GM18517 (cell line): ENCODE measurements around the gene SLC24A1.
"Not testable (repeated sequence)": the region's sequence is repeated elsewhere in the genome, so short reads cannot be mapped to it uniquely, and the experiment has no call there.

Source experiments
- ATAC-seq: cut with Tn5 transposase; IDR thresholded peaks from one replicate; pipeline ENCODE4 v1.9.1; 2021; ENCODE audit warnings: mild to moderate bottlenecking, moderate library complexity; ENCODE audit not compliant: unreplicated experiment

Gene SLC24A1

GRCh38 chr15:65615887-65616286 lies 5.9 kb upstream of the SLC24A1 start:
- not testable (repeated sequence) for ATAC-seq

- no peak for ATAC-seq
These were observed 3.1 kb upstream of the SLC24A1 start for GRCh38 chr15:65618560-65619109.

GRCh38 chr15:65619626-65620290 lies 2.0 kb upstream of the SLC24A1 start:
- no peak for ATAC-seq

- ATAC-seq: no peak
These were observed 905 bp upstream of the SLC24A1 start for GRCh38 chr15:65620833-65621232.

GRCh38 chr15:65623103-65623502 lies 1.4 kb downstream of the SLC24A1 start:
- no peak for ATAC-seq

GRCh38 chr15:65626856-65627255 lies 5.1 kb downstream of the SLC24A1 start:
- ATAC-seq: no peak

- ATAC-seq: no peak
These were observed 7.8 kb downstream of the SLC24A1 start for GRCh38 chr15:65629548-65629947.

- peak; percentile 82 for ATAC-seq
These were observed 9.0 kb downstream of the SLC24A1 start for GRCh38 chr15:65630760-65631159.

- ATAC-seq: peak; percentile 40
These were observed 9.8 kb downstream of the SLC24A1 start for GRCh38 chr15:65631503-65631902.

GRCh38 chr15:65632780-65633375 lies 11.1 kb downstream of the SLC24A1 start:
- ATAC-seq: no peak

GRCh38 chr15:65633752-65634151 lies 12.0 kb downstream of the SLC24A1 start:
- no peak for ATAC-seq

GRCh38 chr15:65634356-65634755 lies 12.6 kb downstream of the SLC24A1 start:
- ATAC-seq: no peak

GRCh38 chr15:65638109-65638508 lies 16.4 kb downstream of the SLC24A1 start:
- no peak for ATAC-seq

GRCh38 chr15:65638681-65639089 lies 16.9 kb downstream of the SLC24A1 start:
- ATAC-seq: no peak

GRCh38 chr15:65639509-65639908 lies 17.8 kb downstream of the SLC24A1 start:
- ATAC-seq: no peak

GRCh38 chr15:65641768-65642475 lies 20.2 kb downstream of the SLC24A1 start:
- no peak for ATAC-seq

GRCh38 chr15:65642594-65642993 lies 20.9 kb downstream of the SLC24A1 start:
- ATAC-seq: no peak

- no peak for ATAC-seq
These were observed 22.5 kb downstream of the SLC24A1 start for GRCh38 chr15:65644282-65644681.

GRCh38 chr15:65645392-65645791 lies 23.7 kb downstream of the SLC24A1 start:
- ATAC-seq: no peak

- no peak for ATAC-seq
These were observed 24.7 kb downstream of the SLC24A1 start for GRCh38 chr15:65646486-65646885.

- ATAC-seq: no peak
These were observed 28.7 kb downstream of the SLC24A1 start for GRCh38 chr15:65650312-65651041.
